H9 (cell line): ENCODE results near the gene PTK6. TPM values are rescaled to one million over a fixed set of nuclear protein-coding genes. Genes with fewer than 3 reads are reported as not detected.

Experiments
- DNase-seq: peaks from one replicate; pipeline ENCODE4 v3.0.0-alpha.2; 2017
- H2AFZ ChIP-seq: one replicate; pipeline ENCODE4 v1.6.1; 2013; ENCODE audit warnings: mild to moderate bottlenecking, low read length, control low read depth, moderate library complexity
- H2AK5ac ChIP-seq: 2 replicates; pipeline ENCODE4 v1.6.1; 2013; ENCODE audit warnings: low read length, control low read depth, mixed read lengths; ENCODE audit not compliant: insufficient read length
- H2BK120ac ChIP-seq: one replicate; pipeline ENCODE4 v1.6.1; 2013; ENCODE audit warnings: low read depth, mild to moderate bottlenecking, low read length, control low read depth, inconsistent platforms; ENCODE audit not compliant: poor library complexity, severe bottlenecking
- H2BK12ac ChIP-seq: 2 replicates; pipeline ENCODE4 v1.6.1; 2013; ENCODE audit warnings: low read length, control low read depth, mixed read lengths, low read depth; ENCODE audit not compliant: insufficient read length
- H2BK15ac ChIP-seq: 2 replicates; pipeline ENCODE4 v1.6.1; 2013; ENCODE audit warnings: low read depth, low read length, control low read depth
- H2BK20ac ChIP-seq: one replicate; pipeline ENCODE4 v1.6.1; 2013; ENCODE audit warnings: low read depth, mild to moderate bottlenecking, low read length, control low read depth, inconsistent platforms; ENCODE audit not compliant: poor library complexity, severe bottlenecking
- H2BK5ac ChIP-seq: 2 replicates; pipeline ENCODE4 v1.6.1; 2013; ENCODE audit warnings: low read length, control low read depth, mixed read lengths; ENCODE audit not compliant: insufficient read length
- H3K14ac ChIP-seq: 2 replicates; pipeline ENCODE4 v1.6.1; 2013; ENCODE audit warnings: low read length, control low read depth; ENCODE audit not compliant: insufficient read depth
- H3K18ac ChIP-seq: 2 replicates; pipeline ENCODE4 v1.6.1; 2013; ENCODE audit warnings: low read depth, mild to moderate bottlenecking, mixed read lengths, low read length, control low read depth; ENCODE audit not compliant: insufficient read length
- H3K23ac ChIP-seq: 2 replicates; pipeline ENCODE4 v1.6.1; 2013; ENCODE audit warnings: low read length, control low read depth, mixed read lengths, low read depth; ENCODE audit not compliant: insufficient read length
- H3K23me2 ChIP-seq: 2 replicates; pipeline ENCODE4 v1.6.1; 2013; ENCODE audit warnings: low read depth, mild to moderate bottlenecking, mixed read lengths, low read length, control low read depth; ENCODE audit not compliant: insufficient read length, poor library complexity, severe bottlenecking
- H3K27ac ChIP-seq: 2 replicates; pipeline ENCODE4 v1.5.1; 2013; ENCODE audit warnings: low read length, control low read depth, mixed read lengths, low read depth; ENCODE audit not compliant: insufficient read length
- H3K27me3 ChIP-seq: 2 replicates; pipeline ENCODE4 v1.6.1; 2013; ENCODE audit warnings: low read length, control low read depth, inconsistent platforms; ENCODE audit not compliant: insufficient read depth
- H3K4ac ChIP-seq: 2 replicates; pipeline ENCODE4 v1.6.1; 2013; ENCODE audit warnings: low read depth, mild to moderate bottlenecking, control low read depth, inconsistent platforms, low read length, moderate library complexity
- H3K4me1 ChIP-seq: 2 replicates; pipeline ENCODE4 v1.6.1; 2013; ENCODE audit warnings: low read length, control low read depth, inconsistent platforms; ENCODE audit not compliant: insufficient read depth
- H3K4me2 ChIP-seq: 2 replicates; pipeline ENCODE4 v1.6.1; 2013; ENCODE audit warnings: low read length, control low read depth, mixed read lengths; ENCODE audit not compliant: insufficient read length, insufficient read depth
- H3K56ac ChIP-seq: 2 replicates; pipeline ENCODE4 v1.6.1; 2013; ENCODE audit warnings: low read depth, mild to moderate bottlenecking, mixed read lengths, low read length, control low read depth; ENCODE audit not compliant: insufficient read length
- H3K79me1 ChIP-seq: 2 replicates; pipeline ENCODE4 v1.6.1; 2013; ENCODE audit warnings: low read depth, mild to moderate bottlenecking, moderate library complexity, low read length, control low read depth, inconsistent platforms; ENCODE audit not compliant: insufficient read depth, poor library complexity, severe bottlenecking
- H3K79me2 ChIP-seq: 2 replicates; pipeline ENCODE4 v1.6.1; 2013; ENCODE audit warnings: low read length, control low read depth, inconsistent platforms; ENCODE audit not compliant: insufficient read depth
- H3K9ac ChIP-seq: 2 replicates; pipeline ENCODE4 v1.6.1; 2013; ENCODE audit warnings: low read length, control low read depth, mixed read lengths; ENCODE audit not compliant: insufficient read length; ENCODE audit errors: extremely low read depth
- H3K9me3 ChIP-seq: one replicate; pipeline ENCODE4 v1.6.1; 2013; ENCODE audit warnings: low read depth, low read length, inconsistent platforms; ENCODE audit not compliant: control insufficient read depth
- H3T11ph ChIP-seq: one replicate; pipeline ENCODE4 v1.6.1; 2013; ENCODE audit warnings: mild to moderate bottlenecking, low read length, control low read depth, inconsistent platforms
- H4K20me1 ChIP-seq: one replicate; pipeline ENCODE4 v1.6.1; 2013; ENCODE audit not compliant: control insufficient read depth, insufficient read length, insufficient read depth
- H4K5ac ChIP-seq: 2 replicates; pipeline ENCODE4 v1.6.1; 2013; ENCODE audit warnings: low read depth, mild to moderate bottlenecking, mixed read lengths, low read length, control low read depth; ENCODE audit not compliant: insufficient read length
- H4K8ac ChIP-seq: replicated peaks from 2 replicates; pipeline ENCODE4 v1.6.1; 2013; ENCODE audit warnings: low read length, control low read depth, mixed read lengths, low read depth; ENCODE audit not compliant: insufficient read length
- H4K91ac ChIP-seq: 2 replicates; pipeline ENCODE4 v1.6.1; 2013; ENCODE audit warnings: low read depth, mild to moderate bottlenecking, moderate library complexity, mixed read lengths, low read length, control low read depth; ENCODE audit not compliant: insufficient read length
- H3K27ac Mint-ChIP-seq, 3 experiments: 2 replicates in 2 of 3; 3 replicates in 1 of 3; pipeline ENCODE4 v1.8.0; 2020 to 2021; ENCODE audit warnings: mixed read lengths in 3 of 3, mild to moderate bottlenecking in 1 of 3, moderate library complexity in 1 of 3
- H3K27me3 Mint-ChIP-seq: 2 replicates; pipeline ENCODE4 v1.8.0; 2021; ENCODE audit warnings: low read depth, mild to moderate bottlenecking, moderate library complexity, mixed read lengths
- H3K36me3 Mint-ChIP-seq, 3 experiments: 2 replicates in 2 of 3; 3 replicates in 1 of 3; pipeline ENCODE4 v1.8.0; 2020 to 2021; ENCODE audit warnings: low read depth in 3 of 3, mixed read lengths in 3 of 3; ENCODE audit not compliant: insufficient read depth in 1 of 3
- H3K4me1 Mint-ChIP-seq, 2 experiments: 2 replicates each; pipeline ENCODE4 v1.8.0; 2020; ENCODE audit warnings: mixed read lengths in 2 of 2
- H3K4me3 Mint-ChIP-seq, 2 experiments: 2 replicates in 1 of 2; 3 replicates in 1 of 2; pipeline ENCODE4 v1.8.0; 2020 to 2021; ENCODE audit warnings: mild to moderate bottlenecking in 2 of 2, mixed read lengths in 2 of 2, moderate library complexity in 1 of 2
- H3K9me3 Mint-ChIP-seq, 2 experiments: 2 replicates in 1 of 2; 3 replicates in 1 of 2; pipeline ENCODE4 v1.8.0; 2020; ENCODE audit warnings: mild to moderate bottlenecking in 2 of 2, mixed read lengths in 2 of 2, moderate library complexity in 1 of 2
- WGBS: extraction: QIAGEN DNeasy Blood & Tissue Kit; methylation state at CpG from one replicate; pipeline ENCODE4 v1.1.7; 2013; ENCODE audit warnings: missing lambda C conversion rate, low lambda C conversion rate, mixed read lengths; ENCODE audit not compliant: insufficient read length; ENCODE audit errors: extremely low coverage; 5-methylcytosine and 5-hydroxymethylcytosine counted together
- total RNA-seq: library from RNA; stranded (reverse); gene quantifications from 2 replicates; pipeline ENCODE4 v1.2.1, GENCODE V29; 2021
- TF ChIP-seq, protein P1 (sequence below): fragments of 200-600 bp; sonication (generic); conservative IDR thresholded peaks from 3 replicates; pipeline ENCODE4 v1.8.0; 2021; ENCODE audit warnings: antibody characterized with exemption, mild to moderate bottlenecking

The PTK6 gene
- total RNA-seq, 1 experiment from 2014 or later, result 0.46 TPM

DNA sequence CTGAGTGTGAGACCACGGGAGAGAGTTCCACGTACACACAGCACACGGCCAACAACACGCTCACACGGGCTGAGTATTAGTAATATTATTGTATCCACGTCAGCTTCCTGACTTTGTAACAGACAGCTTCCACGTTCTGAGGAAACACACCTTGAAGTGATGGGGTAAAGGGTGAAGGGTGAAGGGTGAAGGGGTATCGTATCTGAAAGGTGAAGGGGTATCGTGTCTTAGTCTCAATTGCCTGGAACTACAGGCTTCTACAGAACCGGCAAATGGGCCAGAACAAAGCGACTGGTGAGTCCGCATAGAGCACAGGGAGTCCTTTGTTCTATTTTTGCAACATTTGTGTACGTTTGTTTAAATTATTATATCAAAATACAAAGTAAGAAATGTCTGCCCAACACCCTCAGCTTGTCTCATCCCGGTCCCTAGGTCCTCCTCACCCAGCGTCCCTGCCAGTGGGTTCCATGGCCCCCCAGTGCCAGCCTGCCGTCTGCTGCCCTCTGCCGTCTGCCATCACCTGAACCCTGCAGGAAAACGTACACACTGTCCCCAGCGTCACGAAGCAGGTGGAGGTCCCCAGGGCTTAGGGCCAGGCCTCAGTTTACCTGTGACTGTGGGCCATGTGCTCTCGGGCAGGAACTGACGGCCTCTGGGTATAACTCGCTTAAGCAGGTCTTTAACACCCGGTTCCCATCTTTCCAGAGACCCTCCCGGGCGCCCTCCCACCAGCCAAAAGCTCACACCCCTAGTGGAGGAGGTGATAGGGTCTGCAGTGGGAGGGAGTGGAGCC is 41.2 kb upstream of the PTK6 start:
- TF ChIP-seq, protein P1, sequence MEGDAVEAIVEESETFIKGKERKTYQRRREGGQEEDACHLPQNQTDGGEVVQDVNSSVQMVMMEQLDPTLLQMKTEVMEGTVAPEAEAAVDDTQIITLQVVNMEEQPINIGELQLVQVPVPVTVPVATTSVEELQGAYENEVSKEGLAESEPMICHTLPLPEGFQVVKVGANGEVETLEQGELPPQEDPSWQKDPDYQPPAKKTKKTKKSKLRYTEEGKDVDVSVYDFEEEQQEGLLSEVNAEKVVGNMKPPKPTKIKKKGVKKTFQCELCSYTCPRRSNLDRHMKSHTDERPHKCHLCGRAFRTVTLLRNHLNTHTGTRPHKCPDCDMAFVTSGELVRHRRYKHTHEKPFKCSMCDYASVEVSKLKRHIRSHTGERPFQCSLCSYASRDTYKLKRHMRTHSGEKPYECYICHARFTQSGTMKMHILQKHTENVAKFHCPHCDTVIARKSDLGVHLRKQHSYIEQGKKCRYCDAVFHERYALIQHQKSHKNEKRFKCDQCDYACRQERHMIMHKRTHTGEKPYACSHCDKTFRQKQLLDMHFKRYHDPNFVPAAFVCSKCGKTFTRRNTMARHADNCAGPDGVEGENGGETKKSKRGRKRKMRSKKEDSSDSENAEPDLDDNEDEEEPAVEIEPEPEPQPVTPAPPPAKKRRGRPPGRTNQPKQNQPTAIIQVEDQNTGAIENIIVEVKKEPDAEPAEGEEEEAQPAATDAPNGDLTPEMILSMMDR, result 0 out of 3 replicates have a peak, but pooled peaks have one; percentile 9
- no peak overlapping the region for H2BK15ac ChIP-seq
- H3K79me1 ChIP-seq, result no peaks in the 10 kb centered on the region
- H2BK120ac ChIP-seq, result no peak overlapping the region
- H4K20me1 ChIP-seq, result no peaks in the 10 kb centered on the region
- no peak overlapping the region for H2AFZ ChIP-seq
- no peaks in the 10 kb centered on the region for H3K27me3 ChIP-seq
- H3K23ac ChIP-seq, result no peak overlapping the region
- DNase-seq, result no peak
- H3K18ac ChIP-seq, result no peak overlapping the region
- H4K8ac ChIP-seq, result no peak overlapping the region
- H3K36me3 Mint-ChIP-seq, result no peaks in the 10 kb centered on the region
- no peak overlapping the region for H3K56ac ChIP-seq
- no peaks in the 10 kb centered on the region for H3K9me3 ChIP-seq
- no CpG with 5 or more reads among the region's 26 CpGs for WGBS
- H3K4me3 Mint-ChIP-seq, result no peak overlapping the region; a peak in 1 of 5 replicates
- H3K4me2 ChIP-seq, result no peak overlapping the region
- no peak overlapping the region; a peak in 1 of 7 replicates for H3K27ac Mint-ChIP-seq
- no peak overlapping the region for H2BK20ac ChIP-seq
- no peaks in the 10 kb centered on the region; the same call in none of the 2 replicates for H3K27me3 Mint-ChIP-seq
- no peak overlapping the region for H3K9ac ChIP-seq
- no peaks in the 10 kb centered on the region for H3K4me1 ChIP-seq
- H4K91ac ChIP-seq, result no peak overlapping the region
- H2BK5ac ChIP-seq, result no peak overlapping the region
- no peak overlapping the region for H3K27ac ChIP-seq
- H3K14ac ChIP-seq, result no peak overlapping the region
- H3K9me3 Mint-ChIP-seq, result no peaks in the 10 kb centered on the region
- peaks cover 12 to 21% of the 10 kb centered on the region in 2 experiments for H3K4me1 Mint-ChIP-seq
- no peak overlapping the region for H2AK5ac ChIP-seq
- no peaks in the 10 kb centered on the region for H3K79me2 ChIP-seq
- no peak overlapping the region for H4K5ac ChIP-seq
- peaks cover 4% of the 10 kb centered on the region for H3K23me2 ChIP-seq
- H3K4ac ChIP-seq, result no peak overlapping the region
- H2BK12ac ChIP-seq, result no peak overlapping the region
- H3T11ph ChIP-seq, result no peak overlapping the region
